ENCODE results near the gene E4F1.

DNA sequence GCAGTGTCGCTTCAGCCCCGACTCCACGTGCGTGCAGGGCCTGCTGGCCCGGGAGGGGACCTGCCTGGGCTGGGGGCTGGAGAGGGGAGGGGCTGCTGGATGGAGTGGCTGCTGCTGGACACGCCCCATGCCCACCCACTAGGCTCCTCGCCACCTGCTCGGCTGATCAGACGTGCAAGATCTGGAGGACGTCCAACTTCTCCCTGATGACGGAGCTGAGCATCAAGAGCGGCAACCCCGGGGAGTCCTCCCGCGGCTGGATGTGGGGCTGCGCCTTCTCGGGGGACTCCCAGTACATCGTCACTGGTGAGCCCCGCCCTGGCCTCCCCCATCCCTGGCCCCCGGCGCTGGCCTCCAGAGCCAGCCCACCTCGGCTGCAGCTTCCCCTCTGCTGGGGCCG lies 15.1 kb upstream of the E4F1 start:
- no peak for TF ChIP-seq POLR2A (IDR thresholded peaks at IDR 0.05)
- TF ChIP-seq, protein P1, sequence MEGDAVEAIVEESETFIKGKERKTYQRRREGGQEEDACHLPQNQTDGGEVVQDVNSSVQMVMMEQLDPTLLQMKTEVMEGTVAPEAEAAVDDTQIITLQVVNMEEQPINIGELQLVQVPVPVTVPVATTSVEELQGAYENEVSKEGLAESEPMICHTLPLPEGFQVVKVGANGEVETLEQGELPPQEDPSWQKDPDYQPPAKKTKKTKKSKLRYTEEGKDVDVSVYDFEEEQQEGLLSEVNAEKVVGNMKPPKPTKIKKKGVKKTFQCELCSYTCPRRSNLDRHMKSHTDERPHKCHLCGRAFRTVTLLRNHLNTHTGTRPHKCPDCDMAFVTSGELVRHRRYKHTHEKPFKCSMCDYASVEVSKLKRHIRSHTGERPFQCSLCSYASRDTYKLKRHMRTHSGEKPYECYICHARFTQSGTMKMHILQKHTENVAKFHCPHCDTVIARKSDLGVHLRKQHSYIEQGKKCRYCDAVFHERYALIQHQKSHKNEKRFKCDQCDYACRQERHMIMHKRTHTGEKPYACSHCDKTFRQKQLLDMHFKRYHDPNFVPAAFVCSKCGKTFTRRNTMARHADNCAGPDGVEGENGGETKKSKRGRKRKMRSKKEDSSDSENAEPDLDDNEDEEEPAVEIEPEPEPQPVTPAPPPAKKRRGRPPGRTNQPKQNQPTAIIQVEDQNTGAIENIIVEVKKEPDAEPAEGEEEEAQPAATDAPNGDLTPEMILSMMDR (IDR thresholded peaks at IDR 0.05): no peak
